IMR-90 (cell line): ENCODE data around the gene SKAP1.

Experiments used
- CTCF ChIP-seq: conservative IDR thresholded peaks from 2 replicates; pipeline ENCODE4 v1.5.1; 2012; ENCODE audit warnings: mild to moderate bottlenecking, low read depth, low read length, improper control_type of control experiment
- RAD21 ChIP-seq: IDR thresholded peaks from 2 replicates; pipeline ENCODE4 v1.6.1; 2012; ENCODE audit warnings: low read length, improper control_type of control experiment
- RFX5 ChIP-seq: IDR thresholded peaks from 2 replicates; pipeline ENCODE4 v1.8.0; 2012; ENCODE audit warnings: low read depth, mild to moderate bottlenecking, low read length, moderate library complexity

- TF ChIP-seq CTCF = no peak
- TF ChIP-seq RAD21 = no peak
- TF ChIP-seq RFX5 = no peak
These were observed 37.2 kb downstream of the SKAP1 start for GRCh38 chr17:48392857-48393256.
